Neural cell (in vitro differentiated cells): ENCODE measurements around the gene DENND5B. TPM values are rescaled to one million over a fixed set of nuclear protein-coding genes. Genes with fewer than 3 reads are reported as not detected.
"Not testable (repeated sequence)": the region's sequence is repeated elsewhere in the genome, so short reads cannot be mapped to it uniquely, and the experiment has no call there.

ENCODE experiments used
- H2AFZ ChIP-seq: fragments of 200-600, 300-800 bp; sonication (generic), shearing (Covaris generic); 2 replicates; pipeline ENCODE4 v1.6.0; 2014; ENCODE audit warnings: low read depth, mild to moderate bottlenecking, antibody characterized with exemption, low read length, moderate library complexity
- H3F3A ChIP-seq: fragments of 200-600 bp; shearing (Covaris generic); 2 replicates; pipeline ENCODE4 v1.6.1; 2016; ENCODE audit warnings: mild to moderate bottlenecking, moderate library complexity, mixed read lengths, antibody characterized with exemption, low read length; ENCODE audit not compliant: insufficient read depth, poor library complexity, severe bottlenecking
- H3K27ac ChIP-seq: fragments of 200-600, 300-800 bp; sonication (generic), shearing (Covaris generic); 2 replicates; pipeline ENCODE4 v1.5.1; 2014; ENCODE audit warnings: mild to moderate bottlenecking, low read length, moderate library complexity
- H3K27me3 ChIP-seq: fragments of 300-800, 200-600 bp; sonication (generic), shearing (Covaris generic); 2 replicates; pipeline ENCODE4 v1.6.0; 2014; ENCODE audit warnings: mild to moderate bottlenecking, low read depth, low read length, moderate library complexity; ENCODE audit not compliant: insufficient read depth
- H3K36me3 ChIP-seq: fragments of 300-800, 200-600 bp; sonication (generic), shearing (Covaris generic); 2 replicates; pipeline ENCODE4 v1.5.1; 2014; ENCODE audit warnings: mild to moderate bottlenecking, antibody characterized with exemption, low read length, moderate library complexity; ENCODE audit not compliant: insufficient read depth
- H3K4me2 ChIP-seq: fragments of 300-800, 200-600 bp; sonication (generic), shearing (Covaris generic); 2 replicates; pipeline ENCODE4 v1.6.0; 2014; ENCODE audit warnings: mild to moderate bottlenecking, low read length
- H3K4me3 ChIP-seq: fragments of 300-800, 200-600 bp; sonication (generic), shearing (Covaris generic); 2 replicates; pipeline ENCODE4 v1.5.1; 2014; ENCODE audit warnings: mild to moderate bottlenecking, low read length, moderate library complexity
- H3K79me2 ChIP-seq: fragments of 200-600 bp; shearing (Covaris generic); replicated peaks from 2 replicates; pipeline ENCODE4 v1.6.0; 2014; ENCODE audit warnings: mild to moderate bottlenecking, low read length, moderate library complexity; ENCODE audit not compliant: insufficient read depth
- H3K9ac ChIP-seq: fragments of 300-800, 200-600 bp; sonication (generic), shearing (Covaris generic); 2 replicates; pipeline ENCODE4 v1.6.1; 2016; ENCODE audit warnings: mild to moderate bottlenecking, low read length, mixed read lengths
- H3K9me2 ChIP-seq: fragments of 200-600 bp; shearing (Covaris generic); 2 replicates; pipeline ENCODE4 v1.6.1; 2016; ENCODE audit warnings: mild to moderate bottlenecking, low read length, mixed read lengths; ENCODE audit not compliant: insufficient read depth
- H3K9me3 ChIP-seq: fragments of 200-600, 300-800 bp; sonication (generic), shearing (Covaris generic); 2 replicates; pipeline ENCODE4 v1.6.1; 2016; ENCODE audit warnings: mild to moderate bottlenecking, mixed run types, low read length, moderate library complexity, mixed read lengths
- H4K20me1 ChIP-seq: fragments of 200-600 bp; shearing (Covaris generic); 2 replicates; pipeline ENCODE4 v1.6.1; 2016; ENCODE audit warnings: mild to moderate bottlenecking, mixed run types; ENCODE audit not compliant: insufficient read depth
- CTCF ChIP-seq: fragments of 450-650 bp; IDR thresholded peaks from 2 replicates; pipeline ENCODE4 v1.5.1; 2014; ENCODE audit warnings: antibody characterized with exemption, mild to moderate bottlenecking, moderate library complexity; ENCODE audit not compliant: poor library complexity, severe bottlenecking
- EP300 ChIP-seq: fragments of 450-650 bp; conservative IDR thresholded peaks from 2 replicates; pipeline ENCODE4 v1.6.1; 2014; ENCODE audit warnings: antibody characterized with exemption, mild to moderate bottlenecking, moderate library complexity; ENCODE audit not compliant: poor library complexity, severe bottlenecking
- EZH2 ChIP-seq: fragments of 200-600, 300-800 bp; shearing (Covaris generic), sonication (generic); IDR thresholded peaks from 2 replicates; pipeline ENCODE4 v1.6.1; 2014; ENCODE audit warnings: antibody characterized with exemption, low read length, borderline replicate concordance, mild to moderate bottlenecking; ENCODE audit not compliant: insufficient read depth, poor library complexity, severe bottlenecking
- MXI1 ChIP-seq: fragments of 450-650 bp; conservative IDR thresholded peaks from 2 replicates; pipeline ENCODE4 v1.6.1; 2014; ENCODE audit warnings: antibody characterized with exemption, mild to moderate bottlenecking; ENCODE audit not compliant: poor library complexity, severe bottlenecking
- POLR2AphosphoS5 ChIP-seq: IDR thresholded peaks from 2 replicates; pipeline ENCODE4 v1.6.1; 2012
- RAD21 ChIP-seq: fragments of 450-650 bp; conservative IDR thresholded peaks from 2 replicates; pipeline ENCODE4 v1.6.1; 2014; ENCODE audit warnings: antibody characterized with exemption, mild to moderate bottlenecking, moderate library complexity
- REST ChIP-seq: IDR thresholded peaks from 2 replicates; pipeline ENCODE4 v1.6.1; 2012; ENCODE audit warnings: borderline replicate concordance
- SMC3 ChIP-seq: fragments of 450-650 bp; conservative IDR thresholded peaks from 2 replicates; pipeline ENCODE4 v1.6.1; 2014; ENCODE audit warnings: antibody characterized with exemption, mild to moderate bottlenecking, moderate library complexity; ENCODE audit not compliant: poor library complexity
- TAF1 ChIP-seq: IDR thresholded peaks from 2 replicates; pipeline ENCODE4 v1.6.1; 2012; ENCODE audit warnings: low read depth
- polyA plus RNA-seq: library from polyadenylated mRNA; depleted of rRNA; stranded (reverse); fragments of >200 nt; gene quantifications from 2 replicates; pipeline ENCODE4 v1.2.3, GENCODE V29; 2014

Gene DENND5B
- polyA plus RNA-seq, 1 donor from 2014 or later: 23.8 TPM

GRCh38 chr12:31504625-31505222, 86.2 kb downstream of the DENND5B start:
- Histone ChIP-seq H3K9ac (no peak overlapping the region), H3K79me2 (peaks cover 31% of the 10 kb centered on the region), H3K27ac (no peak overlapping the region), H3K9me2 (no peaks in the 10 kb centered on the region), H3K4me2 (no peak overlapping the region), H3K36me3 (no peaks in the 10 kb centered on the region), H3K4me3 (no peak overlapping the region), H3K27me3 (no peaks in the 10 kb centered on the region), H4K20me1 (no peaks in the 10 kb centered on the region), H3F3A (no peaks in the 10 kb centered on the region), H3K9me3 (no peaks in the 10 kb centered on the region), H2AFZ (no peak overlapping the region)
- TF ChIP-seq REST: no peak
- no peak for TF ChIP-seq CTCF
- no peak for TF ChIP-seq RAD21
- no peak for TF ChIP-seq EP300
- no peak for TF ChIP-seq EZH2
- TF ChIP-seq MXI1: no peak
- no peak for TF ChIP-seq SMC3
- TF ChIP-seq TAF1: no peak
- TF ChIP-seq POLR2AphosphoS5: no peak

- not testable (repeated sequence) for H3K9me3 ChIP-seq, H3K9ac ChIP-seq, H3K27ac ChIP-seq, H3K4me2 ChIP-seq, H3F3A ChIP-seq, H3K4me3 ChIP-seq, H3K27me3 ChIP-seq, H2AFZ ChIP-seq, H3K36me3 ChIP-seq, H4K20me1 ChIP-seq, H3K9me2 ChIP-seq
- H3K79me2 ChIP-seq: peaks cover 20% of the 10 kb centered on the region
These were observed 89.9 kb downstream of the DENND5B start for GRCh38 chr12:31501014-31501413.

GRCh38 chr12:31499567-31499966, 91.4 kb downstream of the DENND5B start:
- no peaks in the 10 kb centered on the region for H3K9me3 ChIP-seq
- peaks cover 19% of the 10 kb centered on the region for H3K79me2 ChIP-seq
- no peak for TF ChIP-seq CTCF
- no peak for TF ChIP-seq POLR2AphosphoS5
- no peak for TF ChIP-seq MXI1
- TF ChIP-seq TAF1: no peak
- TF ChIP-seq REST: no peak
- TF ChIP-seq EZH2: no peak
- no peak for TF ChIP-seq RAD21
- no peak for TF ChIP-seq SMC3
- no peak overlapping the region for H2AFZ ChIP-seq
- H3K4me2 ChIP-seq: no peak overlapping the region
- no peaks in the 10 kb centered on the region for H3K27me3 ChIP-seq
- no peaks in the 10 kb centered on the region for H3F3A ChIP-seq
- no peaks in the 10 kb centered on the region for H3K9me2 ChIP-seq
- no peak overlapping the region for H3K27ac ChIP-seq
- no peaks in the 10 kb centered on the region for H4K20me1 ChIP-seq
- H3K4me3 ChIP-seq: no peak overlapping the region
- no peak overlapping the region for H3K9ac ChIP-seq
- no peaks in the 10 kb centered on the region for H3K36me3 ChIP-seq
